Esophagus squamous epithelium (tissue), 5 donors: ENCODE measurements around the gene ARID5B. TPM values are rescaled to one million over a fixed set of nuclear protein-coding genes. Genes with fewer than 3 reads are reported as not detected.

ENCODE experiments used
- DNase-seq: peaks from one replicate; lab custom pipeline; 2025; lab: John Stamatoyannopoulos, UW
- H3K27ac ChIP-seq, 4 donors: fragments of 200-600 bp; sonication (generic); one replicate each; pipeline ENCODE4 v1.5.1; 2016 to 2019; ENCODE audit warnings: mild to moderate bottlenecking in 1 of 4
- H3K27me3 ChIP-seq, 4 donors: fragments of 200-600 bp; sonication (generic); 1 replicate in 3 of 4; 2 replicates in 1 of 4; pipeline versions ENCODE4 v1.5.1 to v1.6.0; 2017 to 2021; ENCODE audit warnings: antibody characterized with exemption in 1 of 4
- H3K36me3 ChIP-seq, 3 donors: fragments of 200-600 bp; sonication (generic); one replicate each; pipeline ENCODE4 v1.5.1; 2016 to 2019
- H3K4me1 ChIP-seq, 3 donors: fragments of 200-600 bp; sonication (generic); one replicate each; pipeline ENCODE4 v1.5.1; 2017 to 2019
- H3K4me3 ChIP-seq, 4 donors: fragments of 200-600 bp; sonication (generic); 1 replicate in 3 of 4; 2 replicates in 1 of 4; pipeline ENCODE4 v1.5.1; 2016 to 2019; ENCODE audit warnings: mild to moderate bottlenecking in 2 of 4, moderate library complexity in 1 of 4
- H3K9me3 ChIP-seq, 3 donors: fragments of 200-600 bp; sonication (generic); one replicate each; pipeline ENCODE4 v1.5.1; 2016 to 2019
- POLR2A ChIP-seq, 4 donors: fragments of 450-650 bp; IDR thresholded peaks; one replicate each; pipeline ENCODE4 v1.6.1; 2017; ENCODE audit warnings: antibody characterized with exemption in 4 of 4, mild to moderate bottlenecking in 4 of 4, moderate library complexity in 3 of 4
- WGBS, 2 donors: methylation state at CpG; one replicate each; pipeline ENCODE4 v1.1.5; 2018; 5-methylcytosine and 5-hydroxymethylcytosine counted together
- intact Hi-C: fragments of 100-400 bp; cut with DNase I; formaldehyde crosslinking; loops from one replicate; pipeline ENCODE4 v1.15.0; 2022
- total RNA-seq, 4 donors: library from RNA; depleted of rRNA; stranded (reverse); fragments of >200 nt; gene quantifications; one replicate each; pipeline ENCODE4 v1.1.0, GENCODE V29; 2016
- TF ChIP-seq, protein P1 (sequence below), 6 experiments: fragments of 450-650 bp in 4 of 6; fragments of 200-600 bp in 2 of 6; sonication (generic) in 2 of 6; IDR thresholded peaks; one replicate each; pipeline ENCODE4 v1.5.1; 2016 to 2019; ENCODE audit warnings: antibody characterized with exemption in 6 of 6, mild to moderate bottlenecking in 4 of 6, moderate library complexity in 4 of 6
- donor health status: DM: yes; HTN: yes; CAD: no.

Gene ARID5B
- total RNA-seq, 4 donors from 2014 or later, result 18.0 to 38.1 (median 30.2) TPM

DNA sequence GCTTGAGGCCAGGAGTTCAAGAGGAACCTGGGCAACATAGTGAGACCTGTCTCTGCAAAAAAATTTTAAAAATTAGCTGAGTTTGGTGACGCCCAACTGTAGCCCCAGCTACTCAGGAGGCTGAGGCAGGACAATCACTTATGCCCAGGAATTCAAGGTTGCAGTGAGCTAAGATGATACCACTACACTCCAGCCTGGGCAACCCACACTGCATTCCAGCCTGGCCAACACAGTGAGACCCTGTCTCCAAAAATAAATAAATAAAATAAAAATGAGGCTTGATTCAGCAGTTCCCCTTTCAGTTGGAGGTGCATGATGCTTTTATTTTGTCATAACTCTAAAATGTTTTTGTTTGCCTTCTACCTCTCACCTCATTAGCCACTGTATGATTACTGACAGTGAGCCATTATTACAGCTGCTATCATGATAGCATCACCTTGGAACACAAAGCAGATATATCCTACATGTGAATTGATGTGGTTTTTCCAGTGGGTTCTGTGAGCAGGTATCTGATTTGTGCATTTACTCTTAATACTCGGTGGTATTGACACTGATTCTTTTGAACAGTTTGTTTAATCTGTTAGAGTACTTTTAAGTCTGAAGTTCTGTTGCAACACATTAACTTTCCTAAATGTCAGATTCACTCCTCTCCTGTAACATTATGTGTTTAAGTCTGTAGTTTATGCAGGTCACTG, 49.1 kb downstream of the ARID5B start:
- no peak for TF ChIP-seq POLR2A (IDR thresholded peaks at IDR 0.05)
- TF ChIP-seq, protein P1, sequence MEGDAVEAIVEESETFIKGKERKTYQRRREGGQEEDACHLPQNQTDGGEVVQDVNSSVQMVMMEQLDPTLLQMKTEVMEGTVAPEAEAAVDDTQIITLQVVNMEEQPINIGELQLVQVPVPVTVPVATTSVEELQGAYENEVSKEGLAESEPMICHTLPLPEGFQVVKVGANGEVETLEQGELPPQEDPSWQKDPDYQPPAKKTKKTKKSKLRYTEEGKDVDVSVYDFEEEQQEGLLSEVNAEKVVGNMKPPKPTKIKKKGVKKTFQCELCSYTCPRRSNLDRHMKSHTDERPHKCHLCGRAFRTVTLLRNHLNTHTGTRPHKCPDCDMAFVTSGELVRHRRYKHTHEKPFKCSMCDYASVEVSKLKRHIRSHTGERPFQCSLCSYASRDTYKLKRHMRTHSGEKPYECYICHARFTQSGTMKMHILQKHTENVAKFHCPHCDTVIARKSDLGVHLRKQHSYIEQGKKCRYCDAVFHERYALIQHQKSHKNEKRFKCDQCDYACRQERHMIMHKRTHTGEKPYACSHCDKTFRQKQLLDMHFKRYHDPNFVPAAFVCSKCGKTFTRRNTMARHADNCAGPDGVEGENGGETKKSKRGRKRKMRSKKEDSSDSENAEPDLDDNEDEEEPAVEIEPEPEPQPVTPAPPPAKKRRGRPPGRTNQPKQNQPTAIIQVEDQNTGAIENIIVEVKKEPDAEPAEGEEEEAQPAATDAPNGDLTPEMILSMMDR (IDR thresholded peaks at IDR 0.05), result no peak
- Histone ChIP-seq H3K36me3 (peaks cover 0 to 51% (median 0%) of the 10 kb centered on the region in 3 donors), H3K4me3 (no peak overlapping the region), H3K27me3 (no peaks in the 10 kb centered on the region), H3K4me1 (peaks cover 0 to 2% (median 0%) of the 10 kb centered on the region in 3 donors), H3K27ac (no peak overlapping the region), H3K9me3 (no peaks in the 10 kb centered on the region)
- WGBS, 2 donors, result 74 to 80% methylated on average over 2 of the region's 2 CpGs
- no peak for DNase-seq
- intact Hi-C loops, result no loop called here

DNA sequence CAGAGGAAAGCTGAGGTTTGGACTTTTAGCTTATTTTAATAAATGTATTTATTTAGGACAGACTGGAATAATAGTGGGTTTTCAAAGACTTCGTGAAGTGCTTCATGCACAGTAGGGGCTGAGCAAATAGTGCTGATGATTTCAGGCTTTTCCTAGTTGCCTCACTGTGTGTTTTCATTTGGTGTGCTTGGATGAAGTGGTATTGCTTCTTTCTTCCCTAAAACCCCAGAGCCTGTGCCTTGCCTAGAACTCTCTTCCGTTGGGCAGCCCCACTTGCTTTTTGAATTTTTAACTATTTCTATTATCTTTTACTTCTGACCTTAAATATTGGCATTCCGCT, 49.6 kb downstream of the ARID5B start:
- no peaks in the 10 kb centered on the region for H3K9me3 ChIP-seq
- H3K27ac ChIP-seq, result no peak overlapping the region
- H3K27me3 ChIP-seq, result no peaks in the 10 kb centered on the region
- H3K36me3 ChIP-seq, result peaks cover 0 to 51% (median 0%) of the 10 kb centered on the region in 3 donors
- no peak for TF ChIP-seq POLR2A (IDR thresholded peaks at IDR 0.05)
- TF ChIP-seq, protein P1 (IDR thresholded peaks at IDR 0.05), result no peak
- no peaks in the 10 kb centered on the region for H3K4me1 ChIP-seq
- DNase-seq, result no peak
- H3K4me3 ChIP-seq, result no peak overlapping the region
- WGBS, 2 donors, result 84 to 90% methylated on average over 3 of the region's 3 CpGs
- intact Hi-C loops, result no loop called here

DNA sequence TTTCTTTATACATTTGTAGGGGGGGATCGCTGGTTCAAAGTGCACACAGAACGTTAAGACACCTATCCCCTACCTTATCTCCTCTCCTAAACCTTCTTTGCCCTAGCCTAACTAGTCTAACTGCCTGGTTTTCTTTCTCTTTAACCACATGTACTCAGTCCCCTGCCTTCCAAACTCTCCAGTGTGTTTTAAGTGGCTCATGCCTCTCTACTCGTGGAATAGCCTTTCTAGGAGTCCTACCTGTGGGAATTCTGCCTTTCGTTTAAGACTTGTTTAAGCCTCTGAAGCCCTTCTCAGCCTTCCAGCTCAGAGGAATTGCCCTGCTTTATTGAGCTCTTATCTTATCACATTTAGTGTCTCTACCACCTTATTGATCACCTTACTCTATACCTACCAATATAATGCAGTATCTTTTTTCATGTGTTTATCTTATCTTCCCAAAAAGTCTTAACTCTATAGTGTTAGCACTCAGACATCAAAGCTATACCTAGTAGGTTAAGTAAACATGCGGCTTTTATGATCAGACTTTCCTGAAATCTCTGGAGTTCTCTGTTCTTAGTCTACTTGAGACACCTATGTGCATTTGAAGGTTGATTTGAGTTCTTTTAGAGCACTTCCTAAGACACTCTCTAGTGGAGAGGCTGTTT, 50.7 kb downstream of the ARID5B start:
- Histone ChIP-seq H3K4me1 (no peaks in the 10 kb centered on the region), H3K4me3 (no peak overlapping the region), H3K27ac (no peak overlapping the region), H3K9me3 (no peaks in the 10 kb centered on the region), H3K36me3 (peaks cover 0 to 46% (median 0%) of the 10 kb centered on the region in 3 donors), H3K27me3 (no peaks in the 10 kb centered on the region)
- intact Hi-C loops, result no loop called here
- TF ChIP-seq, protein P1 (IDR thresholded peaks at IDR 0.05), result no peak
- no peak for TF ChIP-seq POLR2A (IDR thresholded peaks at IDR 0.05)
- WGBS, 2 donors, result 79 to 82% methylated on average over 5 of the region's 5 CpGs
- no peak for DNase-seq

DNA sequence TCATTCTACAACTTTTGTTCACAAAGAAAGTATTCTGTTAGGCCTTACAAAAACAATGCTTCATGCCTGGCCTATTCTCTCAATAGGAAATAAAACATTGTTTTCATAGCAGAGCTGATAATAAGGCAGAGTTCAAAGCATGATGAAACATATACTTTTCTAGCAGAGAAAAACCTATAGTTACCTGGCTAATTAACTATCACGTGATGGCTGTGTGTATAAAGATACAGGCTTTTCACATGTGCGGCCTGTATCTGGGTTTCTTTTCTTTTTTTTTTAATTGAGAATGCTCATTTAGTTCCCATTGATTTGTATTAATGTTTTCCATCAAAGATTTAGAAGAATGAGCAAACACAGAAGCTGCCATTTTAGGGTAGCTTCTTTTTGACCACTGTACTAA, 51.7 kb downstream of the ARID5B start:
- Histone ChIP-seq H3K27ac (no peak overlapping the region), H3K36me3 (peaks cover 0 to 39% (median 0%) of the 10 kb centered on the region in 3 donors), H3K27me3 (no peaks in the 10 kb centered on the region), H3K4me1 (no peaks in the 10 kb centered on the region), H3K9me3 (no peaks in the 10 kb centered on the region), H3K4me3 (no peak overlapping the region)
- intact Hi-C loops, result no loop called here
- TF ChIP-seq, protein P1 (IDR thresholded peaks at IDR 0.05), result no peak
- TF ChIP-seq POLR2A (IDR thresholded peaks at IDR 0.05), result no peak
- DNase-seq, result no peak
- WGBS, 2 donors, result 86 to 89% methylated on average over 2 of the region's 2 CpGs

DNA sequence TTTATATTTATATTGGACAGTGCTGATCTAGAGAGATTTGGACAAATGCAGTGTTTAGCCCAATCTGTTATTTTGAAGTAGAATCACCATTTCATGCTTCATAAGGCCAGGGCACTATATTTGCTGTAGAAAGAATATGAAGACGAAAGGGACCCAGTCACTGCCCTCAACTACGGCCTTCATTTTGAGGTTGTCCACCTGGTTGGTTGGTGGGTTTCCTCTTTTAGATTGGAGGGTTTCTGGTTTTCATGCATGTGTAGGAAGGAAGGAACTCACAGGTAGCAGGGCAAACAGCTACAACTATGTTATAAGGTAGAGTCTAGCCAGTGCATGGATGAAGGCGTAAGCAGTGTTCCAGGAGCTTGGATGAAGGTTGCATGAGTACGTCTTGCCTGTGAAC, 56.3 kb downstream of the ARID5B start:
- Histone ChIP-seq H3K27ac (no peak overlapping the region), H3K36me3 (peaks cover 0 to 25% (median 0%) of the 10 kb centered on the region in 3 donors), H3K4me3 (no peak overlapping the region), H3K27me3 (no peaks in the 10 kb centered on the region), H3K9me3 (no peaks in the 10 kb centered on the region), H3K4me1 (no peaks in the 10 kb centered on the region)
- intact Hi-C loops, result no loop called here
- WGBS, 2 donors, result 91 to 95% methylated on average over 4 of the region's 4 CpGs
- no peak for DNase-seq
- TF ChIP-seq POLR2A (IDR thresholded peaks at IDR 0.05), result no peak
- TF ChIP-seq, protein P1 (IDR thresholded peaks at IDR 0.05), result no peak
